Endometrium (tissue), 2 donors: ENCODE data around the gene BRMS1.

Experiments
- FAIRE-seq: peaks from 2 replicates; lab custom pipeline; 2012; peaks lifted over from hg19 to GRCh38; lab: Jason Lieb, UNC
- donor health status: control.
- donor health status: control.

BRMS1 gene

GRCh38 chr11:66336234-66337102 lies 8.4 kb downstream of the BRMS1 start, which contains the start of gene RIN1:
Gene RIN1, minus strand, starts transcription at chr11:66336434. Its CDS starts 32 bp downstream, at chr11:66336402.
- no peak for FAIRE-seq

- no peak for FAIRE-seq
These were observed 9.2 kb downstream of the BRMS1 start for GRCh38 chr11:66335531-66336233.

- no peak for FAIRE-seq
These were observed 10.1 kb downstream of the BRMS1 start for GRCh38 chr11:66334605-66335442.

GRCh38 chr11:66333896-66334604 lies 10.9 kb downstream of the BRMS1 start:
- no peak for FAIRE-seq

GRCh38 chr11:66333220-66333877 lies 11.6 kb downstream of the BRMS1 start:
- no peak for FAIRE-seq

- FAIRE-seq, result no peak
These were observed 12.3 kb downstream of the BRMS1 start for GRCh38 chr11:66332371-66333219.

GRCh38 chr11:66331542-66332370 lies 13.1 kb downstream of the BRMS1 start:
- FAIRE-seq, result no peak

- FAIRE-seq, result no peak
These were observed 14.0 kb downstream of the BRMS1 start for GRCh38 chr11:66330931-66331330.

- no peak for FAIRE-seq
These were observed 15.7 kb downstream of the BRMS1 start for GRCh38 chr11:66329165-66329673.

GRCh38 chr11:66328302-66329144 lies 16.4 kb downstream of the BRMS1 start:
- FAIRE-seq, result no peak

GRCh38 chr11:66328031-66328301 lies 16.9 kb downstream of the BRMS1 start:
- FAIRE-seq, result no peak

- FAIRE-seq, result no peak
These were observed 17.5 kb downstream of the BRMS1 start for GRCh38 chr11:66327171-66328030.

- no peak for FAIRE-seq
These were observed 18.4 kb downstream of the BRMS1 start for GRCh38 chr11:66326261-66327111.

- FAIRE-seq, result no peak
These were observed 19.6 kb downstream of the BRMS1 start for GRCh38 chr11:66325263-66325671.

GRCh38 chr11:66324664-66325063 lies 20.2 kb downstream of the BRMS1 start:
- no peak for FAIRE-seq

- FAIRE-seq, result no peak
These were observed 21.2 kb downstream of the BRMS1 start for GRCh38 chr11:66323684-66324083.
